H9 (cell line): ENCODE data around the gene FHOD3. TPM values are rescaled to one million over a fixed set of nuclear protein-coding genes. Genes with fewer than 3 reads are reported as not detected.

Source experiments
- DNase-seq: peaks from one replicate; pipeline ENCODE4 v3.0.0-alpha.2; 2017
- H2AFZ ChIP-seq: one replicate; pipeline ENCODE4 v1.6.1; 2013; ENCODE audit warnings: mild to moderate bottlenecking, low read length, control low read depth, moderate library complexity
- H2AK5ac ChIP-seq: 2 replicates; pipeline ENCODE4 v1.6.1; 2013; ENCODE audit warnings: low read length, control low read depth, mixed read lengths; ENCODE audit not compliant: insufficient read length
- H2BK120ac ChIP-seq: one replicate; pipeline ENCODE4 v1.6.1; 2013; ENCODE audit warnings: low read depth, mild to moderate bottlenecking, low read length, control low read depth, inconsistent platforms; ENCODE audit not compliant: poor library complexity, severe bottlenecking
- H2BK12ac ChIP-seq: 2 replicates; pipeline ENCODE4 v1.6.1; 2013; ENCODE audit warnings: low read length, control low read depth, mixed read lengths, low read depth; ENCODE audit not compliant: insufficient read length
- H2BK15ac ChIP-seq: 2 replicates; pipeline ENCODE4 v1.6.1; 2013; ENCODE audit warnings: low read depth, low read length, control low read depth
- H2BK20ac ChIP-seq: one replicate; pipeline ENCODE4 v1.6.1; 2013; ENCODE audit warnings: low read depth, mild to moderate bottlenecking, low read length, control low read depth, inconsistent platforms; ENCODE audit not compliant: poor library complexity, severe bottlenecking
- H2BK5ac ChIP-seq: 2 replicates; pipeline ENCODE4 v1.6.1; 2013; ENCODE audit warnings: low read length, control low read depth, mixed read lengths; ENCODE audit not compliant: insufficient read length
- H3K14ac ChIP-seq: 2 replicates; pipeline ENCODE4 v1.6.1; 2013; ENCODE audit warnings: low read length, control low read depth; ENCODE audit not compliant: insufficient read depth
- H3K18ac ChIP-seq: 2 replicates; pipeline ENCODE4 v1.6.1; 2013; ENCODE audit warnings: low read depth, mild to moderate bottlenecking, mixed read lengths, low read length, control low read depth; ENCODE audit not compliant: insufficient read length
- H3K23ac ChIP-seq: 2 replicates; pipeline ENCODE4 v1.6.1; 2013; ENCODE audit warnings: low read length, control low read depth, mixed read lengths, low read depth; ENCODE audit not compliant: insufficient read length
- H3K23me2 ChIP-seq: 2 replicates; pipeline ENCODE4 v1.6.1; 2013; ENCODE audit warnings: low read depth, mild to moderate bottlenecking, mixed read lengths, low read length, control low read depth; ENCODE audit not compliant: insufficient read length, poor library complexity, severe bottlenecking
- H3K27ac ChIP-seq: 2 replicates; pipeline ENCODE4 v1.5.1; 2013; ENCODE audit warnings: low read length, control low read depth, mixed read lengths, low read depth; ENCODE audit not compliant: insufficient read length
- H3K27me3 ChIP-seq: 2 replicates; pipeline ENCODE4 v1.6.1; 2013; ENCODE audit warnings: low read length, control low read depth, inconsistent platforms; ENCODE audit not compliant: insufficient read depth
- H3K4ac ChIP-seq: 2 replicates; pipeline ENCODE4 v1.6.1; 2013; ENCODE audit warnings: low read depth, mild to moderate bottlenecking, control low read depth, inconsistent platforms, low read length, moderate library complexity
- H3K4me1 ChIP-seq: 2 replicates; pipeline ENCODE4 v1.6.1; 2013; ENCODE audit warnings: low read length, control low read depth, inconsistent platforms; ENCODE audit not compliant: insufficient read depth
- H3K4me2 ChIP-seq: 2 replicates; pipeline ENCODE4 v1.6.1; 2013; ENCODE audit warnings: low read length, control low read depth, mixed read lengths; ENCODE audit not compliant: insufficient read length, insufficient read depth
- H3K56ac ChIP-seq: 2 replicates; pipeline ENCODE4 v1.6.1; 2013; ENCODE audit warnings: low read depth, mild to moderate bottlenecking, mixed read lengths, low read length, control low read depth; ENCODE audit not compliant: insufficient read length
- H3K79me1 ChIP-seq: 2 replicates; pipeline ENCODE4 v1.6.1; 2013; ENCODE audit warnings: low read depth, mild to moderate bottlenecking, moderate library complexity, low read length, control low read depth, inconsistent platforms; ENCODE audit not compliant: insufficient read depth, poor library complexity, severe bottlenecking
- H3K79me2 ChIP-seq: 2 replicates; pipeline ENCODE4 v1.6.1; 2013; ENCODE audit warnings: low read length, control low read depth, inconsistent platforms; ENCODE audit not compliant: insufficient read depth
- H3K9ac ChIP-seq: 2 replicates; pipeline ENCODE4 v1.6.1; 2013; ENCODE audit warnings: low read length, control low read depth, mixed read lengths; ENCODE audit not compliant: insufficient read length; ENCODE audit errors: extremely low read depth
- H3K9me3 ChIP-seq: one replicate; pipeline ENCODE4 v1.6.1; 2013; ENCODE audit warnings: low read depth, low read length, inconsistent platforms; ENCODE audit not compliant: control insufficient read depth
- H3T11ph ChIP-seq: one replicate; pipeline ENCODE4 v1.6.1; 2013; ENCODE audit warnings: mild to moderate bottlenecking, low read length, control low read depth, inconsistent platforms
- H4K20me1 ChIP-seq: one replicate; pipeline ENCODE4 v1.6.1; 2013; ENCODE audit not compliant: control insufficient read depth, insufficient read length, insufficient read depth
- H4K5ac ChIP-seq: 2 replicates; pipeline ENCODE4 v1.6.1; 2013; ENCODE audit warnings: low read depth, mild to moderate bottlenecking, mixed read lengths, low read length, control low read depth; ENCODE audit not compliant: insufficient read length
- H4K8ac ChIP-seq: replicated peaks from 2 replicates; pipeline ENCODE4 v1.6.1; 2013; ENCODE audit warnings: low read length, control low read depth, mixed read lengths, low read depth; ENCODE audit not compliant: insufficient read length
- H4K91ac ChIP-seq: 2 replicates; pipeline ENCODE4 v1.6.1; 2013; ENCODE audit warnings: low read depth, mild to moderate bottlenecking, moderate library complexity, mixed read lengths, low read length, control low read depth; ENCODE audit not compliant: insufficient read length
- H3K27ac Mint-ChIP-seq, 3 experiments: 2 replicates in 2 of 3; 3 replicates in 1 of 3; pipeline ENCODE4 v1.8.0; 2020 to 2021; ENCODE audit warnings: mixed read lengths in 3 of 3, mild to moderate bottlenecking in 1 of 3, moderate library complexity in 1 of 3
- H3K27me3 Mint-ChIP-seq: 2 replicates; pipeline ENCODE4 v1.8.0; 2021; ENCODE audit warnings: low read depth, mild to moderate bottlenecking, moderate library complexity, mixed read lengths
- H3K36me3 Mint-ChIP-seq, 3 experiments: 2 replicates in 2 of 3; 3 replicates in 1 of 3; pipeline ENCODE4 v1.8.0; 2020 to 2021; ENCODE audit warnings: low read depth in 3 of 3, mixed read lengths in 3 of 3; ENCODE audit not compliant: insufficient read depth in 1 of 3
- H3K4me1 Mint-ChIP-seq, 2 experiments: 2 replicates each; pipeline ENCODE4 v1.8.0; 2020; ENCODE audit warnings: mixed read lengths in 2 of 2
- H3K4me3 Mint-ChIP-seq, 2 experiments: 2 replicates in 1 of 2; 3 replicates in 1 of 2; pipeline ENCODE4 v1.8.0; 2020 to 2021; ENCODE audit warnings: mild to moderate bottlenecking in 2 of 2, mixed read lengths in 2 of 2, moderate library complexity in 1 of 2
- H3K9me3 Mint-ChIP-seq, 2 experiments: 2 replicates in 1 of 2; 3 replicates in 1 of 2; pipeline ENCODE4 v1.8.0; 2020; ENCODE audit warnings: mild to moderate bottlenecking in 2 of 2, mixed read lengths in 2 of 2, moderate library complexity in 1 of 2
- WGBS: extraction: QIAGEN DNeasy Blood & Tissue Kit; methylation state at CpG from one replicate; pipeline ENCODE4 v1.1.7; 2013; ENCODE audit warnings: missing lambda C conversion rate, low lambda C conversion rate, mixed read lengths; ENCODE audit not compliant: insufficient read length; ENCODE audit errors: extremely low coverage; 5-methylcytosine and 5-hydroxymethylcytosine counted together
- total RNA-seq: library from RNA; stranded (reverse); gene quantifications from 2 replicates; pipeline ENCODE4 v1.2.1, GENCODE V29; 2021
- TF ChIP-seq, protein P1 (sequence below): fragments of 200-600 bp; sonication (generic); conservative IDR thresholded peaks from 3 replicates; pipeline ENCODE4 v1.8.0; 2021; ENCODE audit warnings: antibody characterized with exemption, mild to moderate bottlenecking

The FHOD3 gene
- total RNA-seq, 1 experiment from 2014 or later: 8.0 TPM

DNA sequence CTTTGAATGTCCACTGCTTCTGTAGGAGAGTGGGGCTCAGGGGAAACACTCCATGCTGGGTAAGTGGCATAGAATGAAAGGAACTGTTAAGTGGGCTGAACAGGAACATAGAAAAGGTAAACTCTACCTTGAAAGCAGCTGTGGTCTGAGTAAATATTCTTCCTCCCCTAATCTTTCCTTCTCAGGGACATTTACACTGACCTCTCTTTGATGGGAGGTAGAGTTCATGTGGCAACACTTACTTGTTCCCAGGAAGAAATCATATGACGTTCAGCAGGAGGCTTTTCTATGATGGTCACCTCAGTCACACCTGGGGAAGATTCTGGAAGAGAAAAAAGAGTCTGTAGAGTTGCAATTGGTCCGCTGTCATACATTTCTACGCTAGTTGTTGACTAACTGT lies 521.1 kb downstream of the FHOD3 start:
- TF ChIP-seq, protein P1, sequence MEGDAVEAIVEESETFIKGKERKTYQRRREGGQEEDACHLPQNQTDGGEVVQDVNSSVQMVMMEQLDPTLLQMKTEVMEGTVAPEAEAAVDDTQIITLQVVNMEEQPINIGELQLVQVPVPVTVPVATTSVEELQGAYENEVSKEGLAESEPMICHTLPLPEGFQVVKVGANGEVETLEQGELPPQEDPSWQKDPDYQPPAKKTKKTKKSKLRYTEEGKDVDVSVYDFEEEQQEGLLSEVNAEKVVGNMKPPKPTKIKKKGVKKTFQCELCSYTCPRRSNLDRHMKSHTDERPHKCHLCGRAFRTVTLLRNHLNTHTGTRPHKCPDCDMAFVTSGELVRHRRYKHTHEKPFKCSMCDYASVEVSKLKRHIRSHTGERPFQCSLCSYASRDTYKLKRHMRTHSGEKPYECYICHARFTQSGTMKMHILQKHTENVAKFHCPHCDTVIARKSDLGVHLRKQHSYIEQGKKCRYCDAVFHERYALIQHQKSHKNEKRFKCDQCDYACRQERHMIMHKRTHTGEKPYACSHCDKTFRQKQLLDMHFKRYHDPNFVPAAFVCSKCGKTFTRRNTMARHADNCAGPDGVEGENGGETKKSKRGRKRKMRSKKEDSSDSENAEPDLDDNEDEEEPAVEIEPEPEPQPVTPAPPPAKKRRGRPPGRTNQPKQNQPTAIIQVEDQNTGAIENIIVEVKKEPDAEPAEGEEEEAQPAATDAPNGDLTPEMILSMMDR: no peak
- Histone ChIP-seq H3K4me2 (no peak overlapping the region), H3K4me1 (no peaks in the 10 kb centered on the region), H3K4ac (no peak overlapping the region), H3K27me3 (no peaks in the 10 kb centered on the region; the same call in 1 of the 2 replicates), H4K91ac (no peak overlapping the region), H4K20me1 (no peaks in the 10 kb centered on the region), H2AK5ac (no peak overlapping the region), H3K79me2 (no peaks in the 10 kb centered on the region), H3K18ac (no peak overlapping the region), H4K5ac (no peak overlapping the region), H4K8ac (no peak overlapping the region), H3K9ac (no peak overlapping the region), H3K79me1 (peaks cover 3% of the 10 kb centered on the region), H2AFZ (no peak overlapping the region), H3K23me2 (no peaks in the 10 kb centered on the region), H3K14ac (no peak overlapping the region), H2BK15ac (no peak overlapping the region), H2BK20ac (no peak overlapping the region), H3K56ac (no peak overlapping the region), H3T11ph (no peak overlapping the region), H3K23ac (no peak overlapping the region), H3K27ac (no peak overlapping the region), H2BK5ac (no peak overlapping the region), H3K9me3 (no peaks in the 10 kb centered on the region), H2BK12ac (no peak overlapping the region), H2BK120ac (no peak overlapping the region)
- Mint-ChIP-seq H3K27ac (no peak overlapping the region; a peak in 1 of 7 replicates), H3K4me1 (peaks cover 0 to 6% of the 10 kb centered on the region in 2 experiments; a peak in 2 of 4 replicates), H3K36me3 (peaks cover 14 to 49% (median 27%) of the 10 kb centered on the region in 3 experiments; a peak in 6 of 7 replicates), H3K4me3 (no peak overlapping the region), H3K27me3 (no peaks in the 10 kb centered on the region), H3K9me3 (no peaks in the 10 kb centered on the region)
- no peak for DNase-seq
- WGBS: no CpG with 5 or more reads among the region's 3 CpGs
